ENCODE measurements around the gene SLITRK3.

The SLITRK3 gene

GRCh38 chr3:165195640-165196576 lies at the start of gene SLITRK3:
Gene SLITRK3, minus strand, starts transcription at chr3:165196384. Its CDS starts 5,554 bp downstream, at chr3:165190830.
- no peak for DNase-seq (ENCODE audit: low read depth)

GRCh38 chr3:165243597-165243996 lies 47.4 kb upstream of the SLITRK3 start:
- DNase-seq (ENCODE audit: low read depth), result no peak

- no peak for DNase-seq (ENCODE audit: low read depth)
Measured at GRCh38 chr3:165233501-165234195, 37.5 kb upstream of the SLITRK3 start.

- no peak for DNase-seq (ENCODE audit: low read depth)
Measured at GRCh38 chr3:165225604-165226003, 29.4 kb upstream of the SLITRK3 start.

- DNase-seq (ENCODE audit: low read depth), result no peak
Measured at GRCh38 chr3:165217739-165218138, 21.6 kb upstream of the SLITRK3 start.

- no peak for DNase-seq (ENCODE audit: low read depth)
Measured at GRCh38 chr3:165212580-165212979, 16.4 kb upstream of the SLITRK3 start.

GRCh38 chr3:165211721-165212120 lies 15.5 kb upstream of the SLITRK3 start:
- no peak for DNase-seq (ENCODE audit: low read depth)

- no peak for DNase-seq (ENCODE audit: low read depth)
Measured at GRCh38 chr3:165210727-165211126, 14.5 kb upstream of the SLITRK3 start.

GRCh38 chr3:165210132-165210531 lies 13.9 kb upstream of the SLITRK3 start:
- no peak for DNase-seq (ENCODE audit: low read depth)

- no peak for DNase-seq (ENCODE audit: low read depth)
Measured at GRCh38 chr3:165206454-165207266, 10.5 kb upstream of the SLITRK3 start.

GRCh38 chr3:165204445-165204844 lies 8.3 kb upstream of the SLITRK3 start:
- no peak for DNase-seq (ENCODE audit: low read depth)

- DNase-seq (ENCODE audit: low read depth), result no peak
Measured at GRCh38 chr3:165202995-165203394, 6.8 kb upstream of the SLITRK3 start.

GRCh38 chr3:165201964-165202363 lies 5.8 kb upstream of the SLITRK3 start:
- DNase-seq (ENCODE audit: low read depth), result no peak

- DNase-seq (ENCODE audit: low read depth), result no peak
Measured at GRCh38 chr3:165197481-165197800, 1.3 kb upstream of the SLITRK3 start.

- DNase-seq (ENCODE audit: low read depth), result no peak
Measured at GRCh38 chr3:165196577-165197480, 645 bp upstream of the SLITRK3 start.

- DNase-seq (ENCODE audit: low read depth), result no peak
Measured at GRCh38 chr3:165195241-165195639, 944 bp downstream of the SLITRK3 start.

- DNase-seq (ENCODE audit: low read depth), result no peak
Measured at GRCh38 chr3:165194511-165195240, 1.5 kb downstream of the SLITRK3 start.

- no peak for DNase-seq (ENCODE audit: low read depth)
Measured at GRCh38 chr3:165193366-165194254, 2.6 kb downstream of the SLITRK3 start.

GRCh38 chr3:165192610-165193192 lies 3.5 kb downstream of the SLITRK3 start:
- no peak for DNase-seq (ENCODE audit: low read depth)
